NT2/D1 (cell line): ENCODE results near the gene CIROP.

Source experiments
- SUZ12 ChIP-seq: IDR thresholded peaks from 2 replicates; pipeline ENCODE4 v1.6.1; 2011; ENCODE audit not compliant: insufficient read length, insufficient read depth; ENCODE audit errors: extremely low read depth
- YY1 ChIP-seq: IDR thresholded peaks from 2 replicates; pipeline ENCODE4 v1.6.1; 2011; ENCODE audit not compliant: insufficient read length, insufficient read depth
- ZNF274 ChIP-seq: IDR thresholded peaks from 2 replicates; pipeline ENCODE4 v1.6.1; 2011; ENCODE audit warnings: mild to moderate bottlenecking, low read depth, low read length

DNA sequence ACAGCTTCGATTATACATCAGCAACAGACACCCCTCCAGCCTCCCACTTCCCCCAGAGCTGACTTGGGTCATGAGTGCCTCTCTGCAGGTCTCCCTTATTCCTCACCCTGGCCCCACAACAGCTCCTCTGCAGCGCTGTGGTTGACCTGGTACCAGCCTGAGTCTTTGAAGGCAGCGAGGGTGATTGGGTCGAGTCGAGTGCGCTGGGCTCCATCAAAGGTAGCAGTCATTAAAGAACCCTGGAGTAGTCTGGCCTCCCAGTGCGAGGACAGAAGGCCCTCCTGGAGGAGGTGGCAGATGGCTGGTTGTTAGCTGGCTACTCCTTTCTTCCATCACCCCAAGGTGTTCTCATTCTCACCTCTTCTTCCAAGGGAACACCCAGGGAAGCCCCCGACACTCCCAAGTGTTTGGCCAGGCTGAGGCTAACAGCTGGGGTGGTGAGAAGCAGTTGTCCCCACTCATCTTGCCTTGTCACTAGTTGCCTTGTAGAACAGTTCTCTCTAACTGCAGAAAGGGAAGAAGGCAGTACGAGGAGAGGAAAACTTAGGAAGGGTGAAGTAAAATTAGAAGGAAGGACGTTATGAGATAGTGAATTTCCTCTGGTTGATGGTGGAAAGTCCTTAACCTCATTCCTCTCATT lies 2.7 kb downstream of the CIROP start:
- TF ChIP-seq YY1 (no peak), ZNF274 (no peak), SUZ12 (no peak)
